ENCODE data around the gene RCOR2. TPM values are rescaled to one million over a fixed set of nuclear protein-coding genes. Genes with fewer than 3 reads are reported as not detected.

Gene RCOR2
- polyA plus RNA-seq, 1 donor from 2014 or later, result 41.5 TPM

GRCh38 chr11:63877658-63878241, 39.2 kb downstream of the RCOR2 start:
- no peaks in the 10 kb centered on the region for H3K9me2 ChIP-seq (ENCODE audit: insufficient read depth, low read length)
- H4K20me1 ChIP-seq (ENCODE audit: insufficient read depth), result no peaks in the 10 kb centered on the region
- H3K4me3 ChIP-seq (ENCODE audit: low read length), result no peak overlapping the region
- no peaks in the 10 kb centered on the region for H3F3A ChIP-seq (ENCODE audit: insufficient read depth, low read length, poor library complexity, severe bottlenecking)
- H2AFZ ChIP-seq (ENCODE audit: low read depth, low read length), result no peak overlapping the region
- no peaks in the 10 kb centered on the region for H3K27me3 ChIP-seq (ENCODE audit: insufficient read depth, low read depth, low read length)
- H3K36me3 ChIP-seq (ENCODE audit: insufficient read depth, low read length), result peaks cover 4% of the 10 kb centered on the region
- no peak for TF ChIP-seq MXI1 (conservative IDR thresholded peaks at IDR 0.05; ENCODE audit: poor library complexity, severe bottlenecking)
- TF ChIP-seq EP300 (conservative IDR thresholded peaks at IDR 0.05; ENCODE audit: poor library complexity, severe bottlenecking), result no peak
- TF ChIP-seq CTCF (IDR thresholded peaks at IDR 0.05; ENCODE audit: poor library complexity, severe bottlenecking), result no peak
- no peak for TF ChIP-seq REST (IDR thresholded peaks at IDR 0.05; ENCODE audit: borderline replicate concordance)
- no peak for TF ChIP-seq RAD21 (conservative IDR thresholded peaks at IDR 0.05)
- TF ChIP-seq TAF1 (IDR thresholded peaks at IDR 0.05; ENCODE audit: low read depth), result no peak
- TF ChIP-seq EZH2 (IDR thresholded peaks at IDR 0.05; ENCODE audit: borderline replicate concordance, insufficient read depth, low read length, poor library complexity, severe bottlenecking), result no peak
- TF ChIP-seq POLR2AphosphoS5 (IDR thresholded peaks at IDR 0.05), result no peak
- TF ChIP-seq SMC3 (conservative IDR thresholded peaks at IDR 0.05; ENCODE audit: poor library complexity), result no peak
- H3K4me2 ChIP-seq (ENCODE audit: low read length), result no peak overlapping the region
- no peak overlapping the region for H3K9ac ChIP-seq (ENCODE audit: low read length)
- peaks cover 4% of the 10 kb centered on the region for H3K79me2 ChIP-seq (replicated peaks; ENCODE audit: insufficient read depth, low read length)
- no peak overlapping the region for H3K27ac ChIP-seq (ENCODE audit: low read length)
- H3K9me3 ChIP-seq (ENCODE audit: low read length), result no peaks in the 10 kb centered on the region

- Histone ChIP-seq H3K4me2 (ENCODE audit: low read length) (no peak overlapping the region), H3F3A (ENCODE audit: insufficient read depth, low read length, poor library complexity, severe bottlenecking) (no peaks in the 10 kb centered on the region), H3K4me3 (ENCODE audit: low read length) (no peak overlapping the region), H3K27me3 (ENCODE audit: insufficient read depth, low read depth, low read length) (no peaks in the 10 kb centered on the region), H3K79me2 (replicated peaks; ENCODE audit: insufficient read depth, low read length) (peaks cover 4% of the 10 kb centered on the region), H3K27ac (ENCODE audit: low read length) (no peak overlapping the region), H3K9me2 (ENCODE audit: insufficient read depth, low read length) (no peaks in the 10 kb centered on the region), H3K36me3 (ENCODE audit: insufficient read depth, low read length) (peaks cover 4% of the 10 kb centered on the region), H4K20me1 (ENCODE audit: insufficient read depth) (no peaks in the 10 kb centered on the region), H3K9me3 (ENCODE audit: low read length) (no peaks in the 10 kb centered on the region), H3K9ac (ENCODE audit: low read length) (no peak overlapping the region), H2AFZ (ENCODE audit: low read depth, low read length) (no peak overlapping the region)
- no peak for TF ChIP-seq REST (IDR thresholded peaks at IDR 0.05; ENCODE audit: borderline replicate concordance)
- TF ChIP-seq TAF1 (IDR thresholded peaks at IDR 0.05; ENCODE audit: low read depth), result no peak
- TF ChIP-seq MXI1 (conservative IDR thresholded peaks at IDR 0.05; ENCODE audit: poor library complexity, severe bottlenecking), result no peak
These were observed 40.3 kb downstream of the RCOR2 start for GRCh38 chr11:63876616-63877015.

Data from neural cell (in vitro differentiated cells).